ENCODE measurements around the gene ZFP36L1. TPM values are rescaled to one million over a fixed set of nuclear protein-coding genes. Genes with fewer than 3 reads are reported as not detected.

Gene ZFP36L1
- total and polyA plus RNA-seq, 2 of the 13 experiments (the other 11 are each of a cell fraction or from before 2014, with no cell fraction given) = 7.4 to 10.2 TPM

DNA sequence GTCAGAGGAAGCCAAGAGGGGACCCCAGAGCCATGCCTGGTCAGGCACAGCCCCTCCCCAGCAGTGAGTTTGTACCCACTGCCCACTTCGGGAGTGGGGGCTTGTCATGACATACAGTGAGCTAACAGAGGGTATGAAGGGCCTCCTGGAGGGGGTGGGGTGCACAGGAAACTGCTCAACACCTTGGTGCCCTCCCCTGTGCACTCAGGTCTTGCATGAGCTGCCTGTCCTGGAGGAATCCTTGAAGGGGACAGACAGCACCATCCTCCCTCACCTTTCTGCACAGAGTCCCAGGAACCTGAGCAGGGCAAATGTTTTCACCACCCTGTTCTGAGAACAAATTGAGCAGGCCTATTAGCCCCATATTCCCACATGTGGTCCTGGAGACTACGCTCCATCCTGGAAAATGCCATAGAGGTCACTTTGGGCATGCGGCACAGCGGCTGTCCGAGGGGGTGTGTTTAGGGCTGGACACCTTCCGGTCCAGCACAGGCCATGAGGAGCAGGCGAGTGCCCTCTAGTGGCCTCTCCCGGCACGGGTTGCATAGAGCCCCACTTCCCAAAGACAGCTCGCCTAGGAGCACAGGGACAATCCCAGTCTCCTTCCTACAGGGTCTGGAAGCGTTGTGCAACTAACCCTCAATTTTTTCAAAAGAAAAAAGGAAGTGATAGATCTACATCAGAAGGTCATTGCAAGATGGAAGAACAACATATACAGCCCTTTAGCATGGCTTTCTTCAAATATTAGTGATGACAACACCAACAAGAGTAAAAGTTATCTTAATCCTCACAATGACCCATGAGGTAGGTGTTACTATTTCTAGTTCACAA, 31.9 kb upstream of the ZFP36L1 start (continued):
- TF ChIP-seq ZNF382 (CRISPR knock-in tag; IDR thresholded peaks at IDR 0.05; ENCODE audit: borderline replicate concordance) = no peak
- TF ChIP-seq TBL1XR1 (IDR thresholded peaks at IDR 0.05; ENCODE audit: borderline replicate concordance, low read length, partially characterized antibody) = no peak
- TF ChIP-seq ZKSCAN1 (IDR thresholded peaks at IDR 0.05; ENCODE audit: low read length) = peak; percentile 38; the same call in 1 of the 2 replicates
- TF ChIP-seq REPIN1 (CRISPR knock-in tag; IDR thresholded peaks at IDR 0.05; ENCODE audit: borderline replicate concordance, low read depth) = peak; percentile 91
- TF ChIP-seq, protein P1, sequence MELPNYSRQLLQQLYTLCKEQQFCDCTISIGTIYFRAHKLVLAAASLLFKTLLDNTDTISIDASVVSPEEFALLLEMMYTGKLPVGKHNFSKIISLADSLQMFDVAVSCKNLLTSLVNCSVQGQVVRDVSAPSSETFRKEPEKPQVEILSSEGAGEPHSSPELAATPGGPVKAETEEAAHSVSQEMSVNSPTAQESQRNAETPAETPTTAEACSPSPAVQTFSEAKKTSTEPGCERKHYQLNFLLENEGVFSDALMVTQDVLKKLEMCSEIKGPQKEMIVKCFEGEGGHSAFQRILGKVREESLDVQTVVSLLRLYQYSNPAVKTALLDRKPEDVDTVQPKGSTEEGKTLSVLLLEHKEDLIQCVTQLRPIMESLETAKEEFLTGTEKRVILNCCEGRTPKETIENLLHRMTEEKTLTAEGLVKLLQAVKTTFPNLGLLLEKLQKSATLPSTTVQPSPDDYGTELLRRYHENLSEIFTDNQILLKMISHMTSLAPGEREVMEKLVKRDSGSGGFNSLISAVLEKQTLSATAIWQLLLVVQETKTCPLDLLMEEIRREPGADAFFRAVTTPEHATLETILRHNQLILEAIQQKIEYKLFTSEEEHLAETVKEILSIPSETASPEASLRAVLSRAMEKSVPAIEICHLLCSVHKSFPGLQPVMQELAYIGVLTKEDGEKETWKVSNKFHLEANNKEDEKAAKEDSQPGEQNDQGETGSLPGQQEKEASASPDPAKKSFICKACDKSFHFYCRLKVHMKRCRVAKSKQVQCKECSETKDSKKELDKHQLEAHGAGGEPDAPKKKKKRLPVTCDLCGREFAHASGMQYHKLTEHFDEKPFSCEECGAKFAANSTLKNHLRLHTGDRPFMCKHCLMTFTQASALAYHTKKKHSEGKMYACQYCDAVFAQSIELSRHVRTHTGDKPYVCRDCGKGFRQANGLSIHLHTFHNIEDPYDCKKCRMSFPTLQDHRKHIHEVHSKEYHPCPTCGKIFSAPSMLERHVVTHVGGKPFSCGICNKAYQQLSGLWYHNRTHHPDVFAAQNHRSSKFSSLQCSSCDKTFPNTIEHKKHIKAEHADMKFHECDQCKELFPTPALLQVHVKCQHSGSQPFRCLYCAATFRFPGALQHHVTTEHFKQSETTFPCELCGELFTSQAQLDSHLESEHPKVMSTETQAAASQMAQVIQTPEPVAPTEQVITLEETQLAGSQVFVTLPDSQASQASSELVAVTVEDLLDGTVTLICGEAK (IDR thresholded peaks at IDR 0.05) = peak; percentile 84
- TF ChIP-seq, protein P1 (CRISPR knock-in tag; IDR thresholded peaks at IDR 0.05) = peak; percentile 78
- no peak for TF ChIP-seq LCORL (IDR thresholded peaks at IDR 0.05)
- TF ChIP-seq LCORL (CRISPR knock-in tag; IDR thresholded peaks at IDR 0.05) = peak; percentile 84
- TF ChIP-seq NR2F6 (IDR thresholded peaks at IDR 0.05) = peak; percentile 75
- TF ChIP-seq NR2F6 (CRISPR knock-in tag; IDR thresholded peaks at IDR 0.05) = peak; percentile 88
- TF ChIP-seq, protein P2, sequence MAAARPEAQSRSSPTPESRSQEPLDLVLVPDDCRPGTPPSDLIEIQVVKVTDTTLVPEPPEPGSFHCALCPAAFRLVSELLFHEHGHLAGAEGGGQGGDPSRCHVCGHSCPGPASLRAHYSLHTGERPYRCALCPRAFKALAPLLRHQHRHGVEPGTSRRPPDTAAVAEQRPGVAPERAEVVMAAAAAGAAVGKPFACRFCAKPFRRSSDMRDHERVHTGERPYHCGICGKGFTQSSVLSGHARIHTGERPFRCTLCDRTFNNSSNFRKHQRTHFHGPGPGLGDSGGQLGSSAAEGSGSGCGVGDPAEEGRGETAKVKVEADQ (CRISPR knock-in tag; IDR thresholded peaks at IDR 0.05; ENCODE audit: borderline replicate concordance) = peak; percentile 10; the same call in 1 of the 2 replicates
- peak; percentile 61; the same call in 1 of the 2 replicates for TF ChIP-seq SP4 (CRISPR knock-in tag; IDR thresholded peaks at IDR 0.05)
- TF ChIP-seq, protein P3, sequence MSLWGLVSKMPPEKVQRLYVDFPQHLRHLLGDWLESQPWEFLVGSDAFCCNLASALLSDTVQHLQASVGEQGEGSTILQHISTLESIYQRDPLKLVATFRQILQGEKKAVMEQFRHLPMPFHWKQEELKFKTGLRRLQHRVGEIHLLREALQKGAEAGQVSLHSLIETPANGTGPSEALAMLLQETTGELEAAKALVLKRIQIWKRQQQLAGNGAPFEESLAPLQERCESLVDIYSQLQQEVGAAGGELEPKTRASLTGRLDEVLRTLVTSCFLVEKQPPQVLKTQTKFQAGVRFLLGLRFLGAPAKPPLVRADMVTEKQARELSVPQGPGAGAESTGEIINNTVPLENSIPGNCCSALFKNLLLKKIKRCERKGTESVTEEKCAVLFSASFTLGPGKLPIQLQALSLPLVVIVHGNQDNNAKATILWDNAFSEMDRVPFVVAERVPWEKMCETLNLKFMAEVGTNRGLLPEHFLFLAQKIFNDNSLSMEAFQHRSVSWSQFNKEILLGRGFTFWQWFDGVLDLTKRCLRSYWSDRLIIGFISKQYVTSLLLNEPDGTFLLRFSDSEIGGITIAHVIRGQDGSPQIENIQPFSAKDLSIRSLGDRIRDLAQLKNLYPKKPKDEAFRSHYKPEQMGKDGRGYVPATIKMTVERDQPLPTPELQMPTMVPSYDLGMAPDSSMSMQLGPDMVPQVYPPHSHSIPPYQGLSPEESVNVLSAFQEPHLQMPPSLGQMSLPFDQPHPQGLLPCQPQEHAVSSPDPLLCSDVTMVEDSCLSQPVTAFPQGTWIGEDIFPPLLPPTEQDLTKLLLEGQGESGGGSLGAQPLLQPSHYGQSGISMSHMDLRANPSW (CRISPR knock-in tag; IDR thresholded peaks at IDR 0.05; ENCODE audit: borderline replicate concordance) = no peak

Data from HepG2 (cell line).